GM12801 (cell line): ENCODE results near the gene WEE1.

Experiments used
- TF ChIP-seq, protein P1 (sequence below): IDR thresholded peaks from one replicate; pipeline ENCODE4 v1.5.1; 2011; ENCODE audit warnings: control low read depth; ENCODE audit not compliant: insufficient read length; ENCODE audit errors: extremely low read depth

WEE1 gene

DNA sequence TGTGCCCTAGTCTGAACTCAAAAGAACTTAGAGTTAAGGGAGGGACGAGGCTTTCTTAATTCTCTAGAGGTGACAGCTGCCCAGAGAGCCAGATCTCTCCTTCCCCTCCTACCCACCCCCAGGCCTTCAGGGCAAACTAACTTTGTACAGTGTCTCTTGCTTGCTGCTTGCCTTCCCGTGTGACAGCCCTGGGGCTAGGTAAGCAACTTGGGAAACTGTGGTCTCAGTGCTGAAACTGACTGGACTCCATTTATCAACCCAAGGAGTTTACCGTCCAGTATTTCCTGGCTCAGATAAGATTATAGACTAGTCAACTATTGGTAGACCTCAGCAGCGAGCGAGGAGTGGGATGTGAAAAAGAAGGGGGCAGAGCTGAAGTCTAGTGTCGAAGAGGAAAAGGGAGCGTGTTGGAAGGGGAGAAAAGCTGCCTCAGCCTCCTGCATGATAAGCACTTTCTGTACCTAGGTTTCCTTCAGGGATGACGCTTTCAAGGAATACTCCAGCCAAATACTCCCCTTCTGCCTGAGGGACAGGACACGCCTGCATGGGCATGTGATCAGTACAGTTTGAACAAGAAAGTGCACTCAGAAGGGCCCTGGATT lies 43.3 kb upstream of the WEE1 start:
- TF ChIP-seq, protein P1, sequence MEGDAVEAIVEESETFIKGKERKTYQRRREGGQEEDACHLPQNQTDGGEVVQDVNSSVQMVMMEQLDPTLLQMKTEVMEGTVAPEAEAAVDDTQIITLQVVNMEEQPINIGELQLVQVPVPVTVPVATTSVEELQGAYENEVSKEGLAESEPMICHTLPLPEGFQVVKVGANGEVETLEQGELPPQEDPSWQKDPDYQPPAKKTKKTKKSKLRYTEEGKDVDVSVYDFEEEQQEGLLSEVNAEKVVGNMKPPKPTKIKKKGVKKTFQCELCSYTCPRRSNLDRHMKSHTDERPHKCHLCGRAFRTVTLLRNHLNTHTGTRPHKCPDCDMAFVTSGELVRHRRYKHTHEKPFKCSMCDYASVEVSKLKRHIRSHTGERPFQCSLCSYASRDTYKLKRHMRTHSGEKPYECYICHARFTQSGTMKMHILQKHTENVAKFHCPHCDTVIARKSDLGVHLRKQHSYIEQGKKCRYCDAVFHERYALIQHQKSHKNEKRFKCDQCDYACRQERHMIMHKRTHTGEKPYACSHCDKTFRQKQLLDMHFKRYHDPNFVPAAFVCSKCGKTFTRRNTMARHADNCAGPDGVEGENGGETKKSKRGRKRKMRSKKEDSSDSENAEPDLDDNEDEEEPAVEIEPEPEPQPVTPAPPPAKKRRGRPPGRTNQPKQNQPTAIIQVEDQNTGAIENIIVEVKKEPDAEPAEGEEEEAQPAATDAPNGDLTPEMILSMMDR, result no peak

DNA sequence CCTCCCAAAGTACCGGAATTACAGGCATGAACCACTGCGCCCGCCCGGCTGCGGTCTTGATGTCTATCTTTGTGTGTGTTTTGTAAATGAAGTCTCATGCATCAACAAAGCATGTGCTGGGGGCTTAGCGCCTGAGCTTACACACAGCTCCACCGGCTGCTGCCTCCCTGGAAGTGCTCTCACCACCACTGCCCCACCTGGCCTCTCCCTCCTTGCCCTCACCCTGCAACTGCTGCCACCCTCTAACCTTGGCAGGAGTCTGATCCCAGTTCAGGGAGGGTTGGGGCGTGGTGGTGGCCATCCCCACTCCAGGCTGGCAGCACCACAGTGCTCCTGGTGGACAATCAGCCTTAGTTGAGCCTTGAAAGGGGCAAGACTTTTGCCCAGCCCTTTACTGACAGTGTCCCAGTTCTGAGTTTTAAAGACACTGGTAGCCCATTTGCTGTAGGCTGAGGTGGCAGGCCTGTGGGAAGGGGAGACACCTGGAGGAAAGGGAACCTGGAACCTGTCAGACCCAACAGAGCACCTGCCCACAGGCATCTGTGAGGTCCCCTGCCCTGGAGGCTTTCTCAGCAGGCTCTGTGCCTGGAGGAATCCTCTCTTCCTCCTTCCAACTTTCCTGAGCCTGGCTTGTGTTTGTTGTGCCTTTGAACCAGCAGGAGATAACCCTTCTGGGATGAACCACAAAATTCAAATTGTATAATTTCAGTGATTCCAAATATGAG lies 42.4 kb upstream of the WEE1 start:
- TF ChIP-seq, protein P1, result no peak

DNA sequence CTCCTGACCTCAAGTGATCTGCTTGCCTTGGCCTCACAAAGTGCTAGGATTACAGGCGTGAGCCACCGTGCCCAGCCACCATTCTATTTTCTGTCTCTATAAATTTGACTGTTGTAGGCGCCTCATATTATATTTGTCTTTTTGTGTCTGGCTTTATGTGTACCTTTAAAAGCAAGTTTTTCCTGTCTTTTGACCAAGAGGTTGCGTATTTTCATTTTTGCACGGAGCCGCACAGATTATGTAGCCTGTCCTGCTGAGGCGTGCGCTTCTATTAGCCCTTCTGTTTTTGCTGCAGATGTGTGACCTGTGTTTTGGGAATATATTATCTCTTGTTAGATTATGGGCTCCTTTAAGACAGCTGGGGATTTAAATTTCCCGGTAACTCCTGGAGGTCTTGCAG lies 40.4 kb upstream of the WEE1 start:
- TF ChIP-seq, protein P1, result no peak

DNA sequence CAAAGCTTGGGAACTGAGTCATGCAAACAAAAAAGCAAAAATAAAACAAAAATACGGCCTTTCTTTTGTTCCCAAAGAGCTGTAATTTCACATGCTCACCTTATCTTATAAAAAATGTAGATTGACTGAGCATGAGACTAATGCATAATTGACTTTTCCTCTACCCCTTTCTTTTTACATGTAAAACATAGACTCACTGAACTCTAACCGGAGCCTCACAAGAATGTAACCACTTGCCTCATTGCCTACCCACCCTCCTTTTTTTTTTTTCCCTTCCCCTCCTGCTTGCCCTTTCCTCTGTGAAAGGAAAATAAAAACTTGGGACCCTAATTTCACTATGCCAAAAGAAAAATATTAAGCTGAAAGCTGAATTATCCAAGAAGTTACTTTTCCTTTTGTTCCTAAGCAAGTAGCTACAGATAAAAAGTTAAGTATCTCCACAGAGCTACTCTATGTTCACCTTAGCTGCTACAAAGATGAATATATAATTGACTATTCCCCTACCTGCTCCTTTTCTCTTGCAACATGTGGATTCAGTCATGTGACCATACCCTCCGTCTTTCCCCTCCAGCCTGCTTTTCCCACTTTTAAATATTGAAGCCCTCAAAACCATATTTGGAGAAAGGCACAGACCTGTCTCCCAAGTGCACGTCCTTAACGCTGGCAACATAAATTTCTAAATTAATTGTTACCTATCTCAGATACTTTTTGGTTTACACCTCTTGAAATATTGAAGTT lies 39.6 kb upstream of the WEE1 start:
- TF ChIP-seq, protein P1, result no peak

DNA sequence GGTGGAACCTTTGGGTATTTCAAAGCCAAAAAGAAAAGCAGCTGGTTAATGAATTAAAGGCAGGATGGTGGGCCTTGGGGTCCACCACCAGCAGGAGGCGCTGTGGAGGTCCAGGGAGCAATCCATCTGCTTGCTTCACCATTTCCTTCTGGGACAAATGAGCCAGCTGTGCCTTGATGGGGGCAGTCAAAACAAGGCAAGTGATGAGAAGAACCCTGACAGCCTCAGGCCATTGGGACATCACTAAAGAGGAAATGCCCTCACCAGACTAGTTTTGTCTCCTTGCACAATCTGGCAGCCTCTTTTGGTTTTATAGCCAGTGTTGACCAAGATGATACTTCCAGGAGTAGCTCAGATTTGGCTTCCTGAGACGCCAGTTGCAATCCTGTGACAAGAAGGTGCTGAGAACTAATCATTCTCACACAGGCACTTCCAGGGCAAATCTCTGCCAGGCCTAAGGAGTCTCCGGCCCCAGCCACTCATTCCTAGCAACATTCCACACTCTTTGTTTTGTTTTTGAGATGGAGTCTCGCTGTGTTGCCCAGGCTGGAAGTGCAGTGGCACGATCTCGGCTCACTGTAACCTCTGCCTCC lies 38.2 kb upstream of the WEE1 start:
- TF ChIP-seq, protein P1, result peak; percentile 55

DNA sequence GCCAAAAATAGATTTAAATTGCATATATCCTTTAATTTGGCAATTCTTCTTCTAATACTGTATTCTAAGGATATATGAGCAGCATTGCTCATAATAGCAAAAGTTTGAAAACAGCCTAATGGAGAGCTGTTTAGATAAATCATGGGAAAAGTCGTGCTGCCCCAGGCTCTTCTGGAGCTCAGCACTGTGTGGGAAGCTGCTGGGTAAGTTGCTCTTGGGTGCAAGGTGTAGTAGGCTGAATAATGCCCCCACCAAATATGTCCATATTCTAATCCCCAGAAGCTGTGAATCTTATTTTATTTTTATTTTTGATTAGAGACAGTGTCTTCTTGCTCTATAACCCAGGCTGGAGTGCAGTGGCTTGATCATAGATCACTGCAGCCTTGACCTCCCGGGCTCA lies 34.9 kb upstream of the WEE1 start:
- TF ChIP-seq, protein P1, result no peak

DNA sequence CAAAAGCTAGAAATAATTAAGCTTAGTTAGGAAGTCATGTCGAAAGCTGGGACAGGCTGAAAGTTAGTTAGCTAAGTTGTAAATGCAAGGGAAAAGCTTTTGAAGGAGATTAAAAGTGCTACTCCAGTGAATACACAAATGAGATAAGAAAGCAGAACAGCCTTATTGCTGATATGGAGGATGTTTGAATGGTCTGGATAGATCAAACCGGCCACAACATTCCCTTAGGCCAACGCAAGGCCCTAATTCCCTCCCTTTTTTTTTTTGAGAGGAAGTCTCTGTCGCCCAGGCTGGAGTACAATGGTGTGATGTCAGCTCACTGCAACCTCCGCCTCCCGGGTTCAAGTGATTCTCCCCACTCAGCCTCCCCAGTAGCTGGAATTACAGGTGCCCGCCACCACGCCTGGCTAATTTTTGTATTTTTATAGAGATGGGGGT lies 23.3 kb upstream of the WEE1 start:
- TF ChIP-seq, protein P1, result no peak
